GM19468 (cell line): ENCODE data around the gene CLTB.

Source experiments
- ATAC-seq: cut with Tn5 transposase; IDR thresholded peaks from one replicate; pipeline ENCODE4 v1.9.1; 2021; ENCODE audit warnings: mild to moderate bottlenecking, moderate library complexity, moderate number of reproducible peaks; ENCODE audit not compliant: unreplicated experiment; ENCODE audit errors: extremely low read depth

The CLTB gene

DNA sequence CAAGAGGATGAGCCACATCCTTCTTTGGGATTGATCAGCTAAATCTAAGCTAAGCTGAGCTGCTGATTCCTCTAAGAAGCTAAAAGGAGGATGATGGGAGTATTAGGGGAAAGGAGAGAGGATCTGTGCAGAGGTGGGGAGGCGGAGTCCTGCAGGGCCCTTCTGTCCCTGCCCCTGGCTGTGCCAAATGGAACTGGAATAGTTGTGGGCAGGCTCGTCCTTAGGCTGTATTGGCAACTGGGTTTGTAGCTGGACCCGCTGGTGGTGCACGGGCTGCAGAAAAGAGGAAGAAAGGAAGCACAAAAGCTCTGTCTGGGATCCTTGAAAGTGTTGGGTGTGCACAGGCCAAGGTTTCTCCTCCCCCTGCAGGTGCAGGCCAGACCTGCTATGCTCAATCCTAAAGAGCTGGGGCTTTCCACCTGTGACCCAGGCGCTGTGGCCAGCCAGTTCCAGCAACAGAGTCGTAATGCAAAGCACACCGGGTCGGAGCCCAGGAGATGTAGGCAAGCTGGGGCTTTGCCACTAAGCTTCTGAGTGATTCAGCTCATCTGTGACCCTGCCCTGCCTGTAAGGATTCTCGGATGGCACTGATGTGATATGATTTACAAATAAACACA lies 9.8 kb downstream of the CLTB start:
- ATAC-seq, result no peak

GRCh38 chr5:176405656-176406435 lies 10.5 kb downstream of the CLTB start:
- no peak for ATAC-seq

DNA sequence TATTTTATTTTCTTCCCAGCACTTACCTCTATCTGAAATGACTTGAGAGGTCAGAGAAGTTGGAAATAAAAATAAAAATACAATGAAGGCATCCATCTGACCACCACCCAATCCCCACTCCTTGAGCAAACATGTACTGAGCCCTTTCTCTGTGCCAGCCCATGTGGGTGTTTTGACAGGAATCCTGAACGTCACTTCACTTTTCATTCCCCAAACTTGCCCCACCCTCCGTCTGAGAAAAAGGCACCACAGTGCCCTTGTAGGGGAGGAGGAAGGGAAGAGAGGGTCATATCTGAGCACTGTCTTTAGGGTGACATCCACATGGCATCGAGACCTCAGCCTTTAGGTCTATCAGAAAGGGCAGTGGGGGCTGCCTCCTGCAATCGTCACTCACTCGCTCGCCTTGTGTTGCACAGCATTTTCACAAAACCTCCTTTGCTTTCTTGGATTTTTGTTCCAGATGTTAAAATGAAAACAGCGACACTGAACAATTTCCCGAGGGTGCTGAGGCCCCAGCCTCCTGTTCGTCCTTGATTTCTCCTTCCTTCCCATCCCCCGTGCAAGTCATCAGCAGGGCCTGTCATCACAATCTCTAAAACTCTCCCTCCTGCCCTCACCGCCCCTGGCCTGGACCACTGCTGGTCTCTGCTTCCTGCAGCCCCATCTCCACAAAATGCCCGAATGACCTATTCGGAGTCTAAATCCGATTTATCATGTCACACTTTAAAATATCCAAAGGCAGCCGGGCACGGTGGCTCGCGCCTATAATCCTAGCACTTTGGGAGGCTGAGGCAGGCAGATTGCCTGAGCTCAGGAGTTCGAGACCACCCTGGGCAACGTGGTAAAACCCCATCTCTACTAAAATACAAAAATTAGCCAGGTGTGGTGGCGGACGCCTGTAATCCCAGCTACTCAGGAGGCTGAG lies 14.8 kb downstream of the CLTB start:
- ATAC-seq, result no peak

DNA sequence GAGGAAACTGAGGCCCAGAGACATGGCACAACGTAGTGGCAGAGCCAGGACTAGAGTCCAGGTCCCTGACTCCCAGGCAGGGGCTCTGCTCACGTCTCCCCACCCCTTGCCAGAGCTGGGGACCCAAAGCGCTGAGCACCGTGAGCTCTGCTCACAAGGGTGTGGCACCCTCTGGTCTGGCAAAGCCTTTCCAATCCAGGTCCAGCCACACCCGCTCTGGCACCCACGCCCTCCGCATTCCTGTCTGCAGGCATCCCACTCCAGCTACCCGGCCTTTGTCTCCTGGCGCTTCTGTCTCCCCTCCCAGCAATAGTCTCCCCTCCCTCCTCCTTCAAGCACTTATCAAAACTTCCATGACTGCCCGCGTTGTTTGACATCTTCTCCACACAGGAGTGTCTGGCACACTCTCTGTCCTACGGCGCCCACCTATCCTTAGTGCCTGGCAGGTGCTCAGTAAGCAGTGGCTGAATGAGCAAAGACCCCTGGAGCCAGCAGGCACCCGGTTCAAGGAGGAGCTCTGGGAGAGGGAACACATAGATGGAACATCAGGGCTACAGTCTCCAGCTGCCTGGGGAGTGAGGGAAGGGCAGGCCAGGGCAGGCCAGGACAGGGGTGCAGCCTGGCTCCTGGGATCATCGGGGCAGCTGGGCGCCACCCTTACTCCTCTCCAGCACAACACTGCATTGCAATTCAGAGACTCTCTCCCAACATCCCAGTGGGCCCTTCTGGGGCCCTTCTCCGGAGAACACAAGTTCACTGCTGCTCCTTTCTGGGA lies 15.8 kb downstream of the CLTB start:
- no peak for ATAC-seq

- ATAC-seq, result no peak
These were observed 18.5 kb downstream of the CLTB start for GRCh38 chr5:176397736-176398420.

- no peak for ATAC-seq
These were observed 20.0 kb downstream of the CLTB start for GRCh38 chr5:176396330-176396729.

DNA sequence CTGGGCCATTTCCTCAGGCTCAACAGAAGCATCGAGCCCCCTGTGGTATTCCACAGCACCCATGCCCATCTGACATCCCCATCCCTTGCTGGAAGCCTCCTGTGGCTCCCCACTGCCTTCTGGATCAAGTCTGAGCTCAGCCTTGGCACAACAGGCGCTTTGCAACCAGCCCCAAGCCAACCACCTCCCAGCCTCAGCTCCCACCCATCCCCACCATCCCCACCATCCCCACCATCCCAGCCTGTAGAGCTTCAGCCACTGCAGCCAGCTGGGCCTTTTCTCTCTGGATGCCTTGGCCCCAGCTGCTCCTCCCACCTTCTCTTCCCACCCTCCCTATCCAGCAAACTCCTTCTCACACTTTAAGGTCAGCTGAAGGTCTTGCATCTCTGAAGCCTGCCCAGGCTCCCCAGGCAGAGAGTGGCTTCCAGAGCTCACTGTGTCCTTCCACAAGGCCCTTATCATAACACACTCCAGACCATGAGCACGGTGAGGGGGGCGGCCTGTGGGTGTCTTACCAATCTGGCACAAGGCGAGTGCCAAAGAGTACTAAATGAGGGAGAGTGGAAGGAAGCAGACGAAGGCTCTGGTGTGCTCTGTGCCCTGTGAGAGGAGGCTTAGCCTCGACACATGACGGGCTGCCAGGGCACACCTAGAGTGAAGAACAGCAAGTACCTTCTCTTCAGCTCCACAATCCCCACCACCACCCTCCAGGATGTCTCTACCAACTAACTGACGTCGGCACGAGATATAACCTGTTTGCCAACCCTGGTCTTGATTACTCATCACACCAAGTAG lies 21.3 kb downstream of the CLTB start:
- no peak for ATAC-seq

DNA sequence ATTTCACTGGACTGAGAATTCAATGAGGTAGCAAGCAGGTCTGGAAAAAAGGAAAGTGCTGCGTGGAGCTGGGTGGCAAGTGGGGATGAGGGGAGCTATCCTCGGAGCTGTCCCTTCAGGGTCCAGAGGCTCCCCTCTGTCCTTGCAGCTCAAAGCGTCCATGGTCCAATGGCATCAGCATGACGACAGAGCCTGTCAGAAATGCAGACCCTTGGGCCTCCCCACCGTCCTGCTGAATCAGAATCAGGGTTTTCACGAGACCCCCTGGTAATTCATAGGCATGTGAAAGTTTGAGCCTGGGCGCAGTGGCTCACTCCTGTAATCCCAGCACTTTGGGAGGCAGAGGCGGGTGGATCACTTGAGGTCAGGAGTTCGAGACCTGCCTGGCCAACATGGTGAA lies 22.2 kb downstream of the CLTB start:
- ATAC-seq, result no peak

GRCh38 chr5:176392526-176392925 lies 23.8 kb downstream of the CLTB start:
- ATAC-seq, result no peak

DNA sequence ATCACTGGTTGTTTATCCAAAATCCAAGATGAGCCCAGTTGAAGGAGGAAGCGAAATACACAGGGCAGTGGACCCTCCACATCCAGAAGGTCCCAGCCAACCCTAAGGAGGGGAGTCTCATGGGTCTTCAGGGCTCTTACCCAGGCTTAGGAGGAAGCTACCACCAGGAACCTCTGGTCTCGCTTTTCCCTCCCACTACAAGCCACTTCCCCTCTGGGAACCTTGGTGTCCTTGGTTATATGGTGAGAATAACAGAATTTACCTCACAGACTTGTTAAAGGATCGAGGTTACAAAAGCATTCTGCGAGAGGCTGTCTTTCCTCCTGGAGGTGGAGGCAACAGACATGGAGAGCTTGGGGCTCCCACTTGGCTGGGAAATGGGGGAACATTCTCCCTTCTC lies 24.3 kb downstream of the CLTB start:
- no peak for ATAC-seq

GRCh38 chr5:176391479-176391878 lies 24.9 kb downstream of the CLTB start:
- ATAC-seq, result no peak

DNA sequence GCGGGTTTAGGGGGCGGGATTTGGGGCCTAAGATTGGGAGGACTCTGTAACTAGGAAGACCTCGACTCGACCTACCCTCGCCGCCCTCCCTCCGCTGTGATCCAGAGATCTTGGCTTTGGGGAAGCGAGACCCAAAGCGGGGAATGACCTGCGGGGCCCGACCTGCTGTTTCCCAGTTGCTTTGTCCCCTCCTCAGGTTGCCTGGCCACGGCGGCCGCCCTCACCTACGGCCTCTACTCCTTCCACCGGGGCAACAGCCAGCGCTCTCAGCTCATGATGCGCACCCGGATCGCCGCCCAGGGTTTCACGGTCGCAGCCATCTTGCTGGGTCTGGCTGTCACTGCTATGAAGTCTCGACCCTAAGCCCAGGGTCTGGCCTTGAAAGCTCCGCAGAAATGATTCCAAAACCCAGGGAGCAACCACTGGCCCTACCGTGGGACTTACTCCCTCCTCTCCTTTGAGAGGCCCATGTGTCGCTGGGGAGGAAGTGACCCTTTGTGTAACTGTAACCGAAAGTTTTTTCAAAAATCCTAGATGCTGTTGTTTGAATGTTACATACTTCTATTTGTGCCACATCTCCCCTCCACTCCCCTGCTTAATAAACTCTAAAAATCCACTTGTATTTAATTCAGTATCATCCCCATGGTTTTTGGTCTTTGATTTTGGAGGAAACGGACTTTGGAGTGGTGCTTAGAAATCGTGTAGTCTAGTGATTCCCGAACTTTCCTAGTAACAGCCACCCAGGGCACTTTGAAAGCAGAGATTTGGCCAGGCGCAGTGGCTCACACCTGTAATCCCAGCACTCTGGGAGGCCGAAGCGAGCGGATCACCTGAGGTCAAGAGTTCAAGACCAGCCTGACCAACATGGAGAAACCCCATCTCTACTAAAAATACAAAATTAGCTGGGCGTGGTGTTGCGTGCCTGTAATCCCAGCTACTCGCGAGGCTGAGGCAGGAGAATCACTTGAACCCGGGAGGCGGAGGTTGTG lies 26.9 kb downstream of the CLTB start:
- peak; percentile 1 for ATAC-seq

- peak; percentile 79 for ATAC-seq
These were observed 27.8 kb downstream of the CLTB start, which contains the start of the genes HIGD2A and NOP16 for GRCh38 chr5:176388444-176389134. TSS of gene HIGD2A (plus strand) at chr5:176388751. CDS start at chr5:176388820, 69 bp downstream. TSS of gene NOP16 (minus strand) at chr5:176388598. CDS start at chr5:176388539, 59 bp downstream.

GRCh38 chr5:176388003-176388443 lies 28.3 kb downstream of the CLTB start:
- no peak for ATAC-seq

DNA sequence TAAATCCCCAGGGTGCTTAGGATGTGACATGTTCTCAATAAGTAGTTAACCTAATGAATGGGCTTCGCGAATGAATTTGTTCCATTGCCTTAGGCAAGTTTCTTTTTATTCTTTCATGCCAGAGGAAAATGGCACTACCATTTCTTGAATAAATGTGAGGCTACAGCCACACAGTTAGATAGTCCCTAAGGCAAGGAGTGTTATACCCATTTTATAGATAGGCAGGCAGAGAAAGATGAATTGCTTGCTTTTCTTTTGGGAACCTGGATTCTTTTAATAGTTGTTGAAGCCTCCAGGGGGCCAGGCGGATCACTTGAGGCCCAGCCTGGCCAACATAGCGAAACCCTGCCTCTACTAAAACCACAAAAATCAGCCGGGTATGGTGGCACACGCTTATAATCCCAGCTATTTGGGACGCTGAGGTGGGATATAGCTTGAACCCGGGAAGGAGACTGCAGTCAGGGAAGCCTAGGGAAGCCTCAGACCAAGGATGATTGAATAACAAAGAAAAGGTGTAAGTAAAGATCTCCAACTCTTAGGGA lies 28.9 kb downstream of the CLTB start:
- no peak for ATAC-seq

- no peak for ATAC-seq
These were observed 29.8 kb downstream of the CLTB start for GRCh38 chr5:176386491-176386890.
